GM12878 (cell line): ENCODE measurements around the gene OPCML. TPM values are rescaled to one million over a fixed set of nuclear protein-coding genes. Genes with fewer than 3 reads are reported as not detected.

ENCODE experiments used
- ATAC-seq: fragments of 200-7000 bp; cut with Tn5 transposase; 3 replicates; pipeline ENCODE4 v1.9.1; 2020; ENCODE audit warnings: mild to moderate bottlenecking, moderate library complexity
- BruUV-seq: library from RNA; stranded (reverse); fragments of 400-500 nt; replicated peaks from 2 replicates; lab custom pipeline; 2021; lab: Mats Ljungman, UMichigan
- CTCF ChIA-PET: fragments of 300-600 bp; sonication (Branson Sonifier 250); formaldehyde crosslinking; extraction: SDS; loops from one replicate; lab custom pipeline; 2021; ENCODE audit warnings: inconsistent platforms; lab: Yijun Ruan, JAX
- POLR2A ChIA-PET: fragments of 350-600 bp; formaldehyde crosslinking; extraction: SDS; loops from one replicate; lab custom pipeline; 2021; ENCODE audit warnings: inconsistent platforms; lab: Charles Lee
- RAD21 ChIA-PET: fragments of 300-600 bp; sonication (Branson Sonifier 250); formaldehyde crosslinking; loops from one replicate; lab custom pipeline; 2023; ENCODE audit warnings: antibody characterized with exemption; ENCODE audit not compliant: unreplicated experiment; lab: Charles Lee
- SMC1A ChIA-PET: fragments of 300-600 bp; sonication (Branson Sonifier 250); formaldehyde crosslinking; loops from one replicate; lab custom pipeline; 2023; ENCODE audit not compliant: unreplicated experiment, uncharacterized antibody; lab: Charles Lee
- DNase-seq: peaks from one replicate; pipeline ENCODE4 v3.0.0-alpha.2; 2011; ENCODE audit warnings: low read depth, low spot score
- FAIRE-seq: peaks from 3 replicates; lab custom pipeline; 2011; peaks lifted over from hg19 to GRCh38; lab: Jason Lieb, UNC
- H2AFZ ChIP-seq: 2 replicates; pipeline ENCODE4 v1.6.0; 2011; ENCODE audit warnings: low read depth, low read length, control low read depth; ENCODE audit not compliant: control insufficient read depth
- H3K27ac ChIP-seq: 2 replicates; pipeline ENCODE4 v1.5.1; 2011; ENCODE audit warnings: control low read depth; ENCODE audit not compliant: control insufficient read depth, insufficient read depth
- H3K27me3 ChIP-seq, 2 experiments: replicated peaks in 1 of 2; 2 replicates each; pipeline versions ENCODE4 v1.6.0 to v1.6.1; 2011; ENCODE audit warnings: low read length in 1 of 2; ENCODE audit not compliant: control insufficient read depth in 2 of 2, insufficient read depth in 2 of 2
- H3K36me3 ChIP-seq, 2 experiments: 2 replicates each; pipeline ENCODE4 v1.5.1; 2011; ENCODE audit warnings: low read length in 1 of 2; ENCODE audit not compliant: control insufficient read depth in 2 of 2, insufficient read depth in 2 of 2
- H3K4me1 ChIP-seq: 2 replicates; pipeline ENCODE4 v1.6.1; 2011; ENCODE audit warnings: mild to moderate bottlenecking, low read length, moderate library complexity, mixed read lengths; ENCODE audit not compliant: control insufficient read depth, insufficient read depth
- H3K4me2 ChIP-seq: 2 replicates; pipeline ENCODE4 v1.6.0; 2011; ENCODE audit warnings: control low read depth; ENCODE audit not compliant: control insufficient read depth, insufficient read depth
- H3K4me3 ChIP-seq: fragments of 200-600 bp; sonication (generic); 2 replicates; pipeline ENCODE4 v1.5.1; 2016
- H3K79me2 ChIP-seq: 2 replicates; pipeline ENCODE4 v1.6.0; 2011; ENCODE audit warnings: low read length; ENCODE audit not compliant: control insufficient read depth, insufficient read depth
- H3K9ac ChIP-seq: 2 replicates; pipeline ENCODE4 v1.8.0; 2011; ENCODE audit warnings: low read length, control low read depth, mixed read lengths; ENCODE audit not compliant: control insufficient read depth, insufficient read depth
- H3K9me3 ChIP-seq: replicated peaks from 3 replicates; pipeline ENCODE4 v1.5.1; 2011; ENCODE audit warnings: mild to moderate bottlenecking, low read length; ENCODE audit not compliant: control insufficient read depth, insufficient read depth
- H4K20me1 ChIP-seq: 2 replicates; pipeline ENCODE4 v1.6.0; 2011; ENCODE audit not compliant: control insufficient read depth, insufficient read depth
- BRCA1 ChIP-seq: IDR thresholded peaks from 2 replicates; pipeline ENCODE4 v1.6.1; 2011; ENCODE audit warnings: low read depth, low read length, improper control_type of control experiment
- EP300 ChIP-seq, 2 experiments: fragments of 150-350 bp in 1 of 2; IDR thresholded peaks; 2 replicates each; pipeline ENCODE4 v1.6.1; 2011 to 2012; ENCODE audit warnings: low read depth in 2 of 2, low read length in 2 of 2, borderline replicate concordance in 1 of 2, improper control_type of control experiment in 1 of 2, inconsistent platforms in 1 of 2; ENCODE audit not compliant: control insufficient read depth in 1 of 2
- NR2C2 ChIP-seq: IDR thresholded peaks from 2 replicates; pipeline ENCODE4 v1.6.1; 2011; ENCODE audit warnings: borderline replicate concordance, low read depth; ENCODE audit not compliant: control insufficient read depth, insufficient read length
- PAX5 ChIP-seq: IDR thresholded peaks from 2 replicates; pipeline ENCODE4 v1.6.1; 2011; ENCODE audit warnings: low read depth, low read length, borderline replicate concordance
- SMARCA5 ChIP-seq: fragments of 450-650 bp; IDR thresholded peaks from 2 replicates; pipeline ENCODE4 v1.6.1; 2017; ENCODE audit warnings: mild to moderate bottlenecking
- WGBS: methylation state at CpG from one replicate; pipeline ENCODE4 v1.1.6; 2016; ENCODE audit warnings: low lambda C conversion rate; ENCODE audit not compliant: insufficient replicate concordance, insufficient coverage; ENCODE audit errors: missing lambda C conversion rate; 5-methylcytosine and 5-hydroxymethylcytosine counted together
- in situ Hi-C: fragments of 300-500 bp; cut with MboI; formaldehyde crosslinking; loops from 9 replicates; pipeline ENCODE4 v1.14.3; 2018; ENCODE audit warnings: mixed read lengths
- intact Hi-C: fragments of 100-400 bp; cut with micrococcal nuclease; formaldehyde crosslinking; loops from one replicate; pipeline ENCODE4 v1.14.2; 2022; ENCODE audit not compliant: unreplicated experiment
- polyA plus RNA-seq, 11 experiments: library from polyadenylated mRNA; depleted of rRNA in 4 of 11; unstranded in 6 of 11; stranded (reverse) in 5 of 11; fragments of >200 nt; fragmentation: Nextera tagmentation in 4 of 11; fragmentation: Illumina TruSeq in 1 of 11; extraction: Ambion mirVana in 4 of 11; extraction: Trizol in 1 of 11; gene quantifications; 1 replicate in 1 of 11; 2 replicates in 10 of 11; pipeline versions ENCODE4 v1.2.1 to v1.2.3, GENCODE V29; 2011 to 2016; ENCODE audit warnings: inconsistent platforms in 2 of 11, missing spikeins in 2 of 11, low read depth in 1 of 11
- total RNA-seq, 4 experiments: library from RNA; depleted of rRNA in 3 of 4; stranded (reverse); fragments of >200 nt in 3 of 4; fragmentation: Illumina TruSeq in 1 of 4; extraction: Trizol in 1 of 4; gene quantifications; 2 replicates each; pipeline versions ENCODE4 v1.2.1 to v1.2.3, GENCODE V29; 2013 to 2021
- TF ChIP-seq, protein P1 (sequence below): fragments of 450-650 bp; IDR thresholded peaks from 2 replicates; pipeline ENCODE4 v1.6.1; 2016; ENCODE audit warnings: mild to moderate bottlenecking

Gene OPCML
- total and polyA plus RNA-seq, 10 of the 15 experiments (the other 5 are each of a cell fraction or from before 2014, with no cell fraction given): 0.84 TPM; not detected in 9

DNA sequence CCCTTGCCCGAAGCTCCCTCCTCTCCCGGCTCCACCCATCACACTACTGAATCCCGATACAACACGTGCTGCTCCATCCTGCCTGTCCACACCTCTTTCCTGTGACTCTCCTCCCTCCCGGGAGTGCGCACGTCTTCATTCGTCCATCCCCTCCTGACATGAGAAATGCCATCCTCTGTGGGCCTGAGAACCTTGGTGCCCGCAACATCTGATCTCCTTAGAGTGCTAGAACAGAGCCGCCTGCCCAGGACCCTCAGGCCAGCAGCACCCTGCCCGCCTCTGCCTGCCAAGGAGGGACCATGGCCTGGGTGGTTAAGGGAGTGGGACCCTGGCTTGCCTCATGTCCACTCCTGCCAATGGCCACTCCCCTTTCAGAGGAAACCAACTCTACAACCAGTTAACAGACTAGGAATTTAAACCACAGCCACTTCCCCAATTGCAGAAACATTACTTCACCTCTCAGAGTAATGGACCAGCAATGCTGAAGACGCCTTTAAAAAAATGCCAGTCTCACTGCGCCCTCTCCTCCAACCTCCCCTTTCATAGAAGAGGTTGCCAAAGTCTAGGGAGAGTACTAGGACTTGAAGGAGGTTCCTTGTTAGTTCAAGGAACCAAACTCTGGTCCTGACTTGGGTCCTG is 466.3 kb downstream of the OPCML start:
- BruUV-seq: no TSS peak
- in situ Hi-C loops: no loop called here
- H3K4me1 ChIP-seq: no peaks in the 10 kb centered on the region
- no peak overlapping the region for H3K4me2 ChIP-seq
- no peaks in the 10 kb centered on the region for H3K36me3 ChIP-seq
- DNase-seq (no peak), ATAC-seq (no peak), FAIRE-seq (no peak)
- H3K79me2 ChIP-seq: no peaks in the 10 kb centered on the region
- no peak overlapping the region for H3K9ac ChIP-seq
- WGBS: 42% methylated on average over 12 of the region's 13 CpGs
- CTCF ChIA-PET: no interaction called here
- no peaks in the 10 kb centered on the region for H4K20me1 ChIP-seq
- POLR2A ChIA-PET: no interaction called here
- no peak overlapping the region for H2AFZ ChIP-seq
- TF ChIP-seq, protein P1, sequence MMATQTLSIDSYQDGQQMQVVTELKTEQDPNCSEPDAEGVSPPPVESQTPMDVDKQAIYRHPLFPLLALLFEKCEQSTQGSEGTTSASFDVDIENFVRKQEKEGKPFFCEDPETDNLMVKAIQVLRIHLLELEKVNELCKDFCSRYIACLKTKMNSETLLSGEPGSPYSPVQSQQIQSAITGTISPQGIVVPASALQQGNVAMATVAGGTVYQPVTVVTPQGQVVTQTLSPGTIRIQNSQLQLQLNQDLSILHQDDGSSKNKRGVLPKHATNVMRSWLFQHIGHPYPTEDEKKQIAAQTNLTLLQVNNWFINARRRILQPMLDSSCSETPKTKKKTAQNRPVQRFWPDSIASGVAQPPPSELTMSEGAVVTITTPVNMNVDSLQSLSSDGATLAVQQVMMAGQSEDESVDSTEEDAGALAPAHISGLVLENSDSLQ: no peak
- no peak for TF ChIP-seq NR2C2
- no peak for TF ChIP-seq BRCA1
- no peak for TF ChIP-seq EP300 (IDR thresholded peaks at IDR 0.05; ENCODE audit: borderline replicate concordance in 1 of 2, control insufficient read depth in 1 of 2, low read depth in 2 of 2, low read length in 2 of 2)
- TF ChIP-seq PAX5: no peak
- no peak for TF ChIP-seq SMARCA5
- TF ChIP-seq, all 136 proteins: peak for 0
- intact Hi-C loops: no loop called here
- H3K4me3 ChIP-seq: no peak overlapping the region
- H3K9me3 ChIP-seq: no peaks in the 10 kb centered on the region
- ChIA-PET RAD21 (no interaction called here), SMC1A (no interaction called here)
- no peak overlapping the region for H3K27ac ChIP-seq
- H3K27me3 ChIP-seq: peaks cover 2 to 3% of the 10 kb centered on the region in 2 experiments; a peak in 2 of 4 replicates
